Hematopoietic multipotent progenitor cell treated with erythropoietin and hydrocortisone succinate and interleukin-3 and kit ligand, for 6 days (in vitro differentiated cells): ENCODE measurements around the gene NDST1.

ENCODE experiments used
- DNase-seq: peaks from one replicate; pipeline ENCODE4 v3.0.0-alpha.2; 2015

NDST1 gene

GRCh38 chr5:150593996-150594395, 86.1 kb downstream of the NDST1 start:
- no peak for DNase-seq

GRCh38 chr5:150595466-150596031, 87.6 kb downstream of the NDST1 start:
- DNase-seq, result peak; percentile 78

GRCh38 chr5:150596313-150596712, 88.4 kb downstream of the NDST1 start:
- no peak for DNase-seq

GRCh38 chr5:150596826-150597225, 88.9 kb downstream of the NDST1 start:
- DNase-seq, result peak; percentile 19

GRCh38 chr5:150598006-150598405, 90.1 kb downstream of the NDST1 start:
- DNase-seq, result no peak

GRCh38 chr5:150598821-150599273, 90.9 kb downstream of the NDST1 start:
- DNase-seq, result no peak

GRCh38 chr5:150599281-150599680, 91.3 kb downstream of the NDST1 start:
- no peak for DNase-seq

- no peak for DNase-seq
Observed at GRCh38 chr5:150599917-150600511, 92.1 kb downstream of the NDST1 start.

GRCh38 chr5:150600616-150601490, 92.9 kb downstream of the NDST1 start:
- DNase-seq, result no peak

- DNase-seq, result no peak
Observed at GRCh38 chr5:150601491-150602345, 93.8 kb downstream of the NDST1 start.

- DNase-seq, result no peak
Observed at GRCh38 chr5:150603052-150603451, 95.1 kb downstream of the NDST1 start.

GRCh38 chr5:150603491-150603890, 95.6 kb downstream of the NDST1 start:
- no peak for DNase-seq

GRCh38 chr5:150604010-150604409, 96.1 kb downstream of the NDST1 start:
- no peak for DNase-seq

GRCh38 chr5:150604894-150605440, 97.0 kb downstream of the NDST1 start:
- no peak for DNase-seq

- DNase-seq, result no peak
Observed at GRCh38 chr5:150605546-150605945, 97.6 kb downstream of the NDST1 start.

- DNase-seq, result no peak
Observed at GRCh38 chr5:150606476-150606875, 98.5 kb downstream of the NDST1 start.

GRCh38 chr5:150607105-150607504, 99.2 kb downstream of the NDST1 start:
- DNase-seq, result no peak
